Measurements from ENCODE around the gene TCAF1.

DNA sequence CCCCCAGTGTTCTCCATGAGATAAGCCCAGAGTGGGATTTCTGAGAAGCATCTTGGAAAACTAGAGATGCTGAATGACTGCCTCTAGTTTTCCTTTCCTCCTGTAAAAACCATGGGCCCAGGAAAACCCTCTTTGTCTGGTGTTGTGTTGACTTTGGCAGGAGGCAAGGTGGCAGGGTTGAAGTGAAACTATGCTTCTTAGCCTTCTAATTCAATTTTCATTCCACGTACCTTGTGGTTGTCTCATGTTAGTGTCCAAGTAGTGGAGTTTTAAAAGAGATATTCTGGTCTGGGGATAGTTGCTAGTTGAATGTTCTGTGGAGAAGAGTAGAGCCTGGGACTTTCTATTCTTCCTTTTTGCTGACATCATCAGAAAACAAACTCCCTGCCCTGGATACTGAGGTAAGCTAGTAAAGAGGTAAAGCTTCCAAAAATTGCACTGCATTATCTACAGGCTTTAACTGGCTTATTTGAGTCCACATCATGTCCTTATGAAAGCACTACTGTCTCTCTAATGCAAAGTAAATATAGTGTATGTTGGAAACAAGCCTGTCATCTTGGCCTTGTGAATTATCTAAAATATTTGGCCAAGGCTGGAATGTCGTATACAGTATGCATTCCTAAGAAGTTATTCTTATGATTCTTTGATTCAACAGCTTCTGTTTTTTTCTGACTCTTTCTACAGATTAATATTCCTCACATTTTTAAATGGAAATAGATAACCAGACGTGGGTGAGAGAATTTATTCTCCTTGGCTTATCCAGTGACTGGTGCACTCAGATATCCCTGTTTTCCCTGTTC, 32.8 kb upstream of the TCAF1 start, which contains the start of gene OR2F2:
- no peak for TF ChIP-seq YY1 (IDR thresholded peaks at IDR 0.05; ENCODE audit: low read depth)
- no peak for TF ChIP-seq EGR1 (IDR thresholded peaks at IDR 0.05)
- TF ChIP-seq FOXM1 (IDR thresholded peaks at IDR 0.05; ENCODE audit: borderline replicate concordance, low read depth): no peak

Measured in Ishikawa (cell line).